Pons (tissue), 1 donor: Measurements from ENCODE around the gene EFHC2.
"Not testable (repeated sequence)": the region's sequence is repeated elsewhere in the genome, so short reads cannot be mapped to it uniquely, and the experiment has no call there.

Source experiments
- DNase-seq: peaks from one replicate; pipeline ENCODE4 v3.0.0-alpha.2; 2016; ENCODE audit warnings: low spot score

EFHC2 gene

DNA sequence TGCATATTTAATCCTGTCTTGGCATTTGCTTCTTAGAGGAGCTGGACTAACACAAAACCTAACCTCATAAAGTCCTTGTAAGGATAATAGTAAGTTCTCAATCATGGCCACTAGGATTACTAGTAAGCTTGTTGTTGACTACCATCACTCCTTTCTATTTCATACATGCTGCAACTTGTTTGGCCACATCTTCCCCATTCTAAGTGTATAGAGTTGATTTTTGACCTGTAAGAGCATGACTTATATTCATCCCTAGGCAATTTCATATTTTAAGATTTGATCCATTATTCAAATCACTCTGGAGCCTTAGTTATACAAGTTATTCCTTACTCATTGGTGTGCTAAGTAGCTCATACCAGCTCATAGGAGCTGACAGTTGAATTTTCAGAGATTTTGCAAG, 109.4 kb downstream of the EFHC2 start:
- no peak for DNase-seq

DNA sequence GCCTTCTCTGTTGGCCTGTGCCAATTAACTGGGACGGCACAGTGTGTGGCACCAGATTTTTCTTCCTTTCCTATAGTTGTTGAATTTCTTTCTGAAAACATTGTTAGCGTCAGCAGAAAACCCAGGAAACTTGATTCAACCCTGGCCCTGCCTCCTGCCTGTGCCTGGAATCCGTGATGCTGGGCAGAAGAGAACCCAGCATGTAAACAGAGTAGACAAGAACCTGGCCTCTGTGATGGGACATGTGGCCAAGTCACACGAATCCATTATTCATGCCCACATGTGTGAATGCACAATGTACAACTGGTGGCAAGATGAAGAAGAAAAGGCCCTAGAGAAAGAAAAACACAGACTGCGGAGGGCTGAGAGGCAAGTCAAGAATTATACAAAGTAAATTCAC, 111.4 kb downstream of the EFHC2 start:
- no peak for DNase-seq

DNA sequence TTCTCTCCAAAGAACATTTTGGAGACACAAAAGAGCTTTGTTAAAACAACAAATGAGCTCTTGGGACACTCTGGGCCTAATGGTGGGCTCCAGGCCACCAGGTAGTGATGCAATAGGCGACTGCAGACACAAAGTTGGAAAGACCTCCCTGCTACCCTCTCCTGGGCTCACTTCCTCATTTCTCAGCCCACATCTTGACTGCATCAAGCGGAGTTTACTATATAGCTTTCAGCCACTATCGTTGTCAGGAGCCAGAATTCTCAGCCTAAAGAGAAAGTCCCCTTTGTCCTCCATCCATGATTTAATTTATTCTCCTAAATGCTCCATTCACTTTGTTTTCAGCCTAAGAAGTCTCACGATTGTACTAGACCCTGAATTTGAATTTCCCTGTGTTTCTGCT, 114.9 kb downstream of the EFHC2 start:
- DNase-seq: peak; percentile 85

DNA sequence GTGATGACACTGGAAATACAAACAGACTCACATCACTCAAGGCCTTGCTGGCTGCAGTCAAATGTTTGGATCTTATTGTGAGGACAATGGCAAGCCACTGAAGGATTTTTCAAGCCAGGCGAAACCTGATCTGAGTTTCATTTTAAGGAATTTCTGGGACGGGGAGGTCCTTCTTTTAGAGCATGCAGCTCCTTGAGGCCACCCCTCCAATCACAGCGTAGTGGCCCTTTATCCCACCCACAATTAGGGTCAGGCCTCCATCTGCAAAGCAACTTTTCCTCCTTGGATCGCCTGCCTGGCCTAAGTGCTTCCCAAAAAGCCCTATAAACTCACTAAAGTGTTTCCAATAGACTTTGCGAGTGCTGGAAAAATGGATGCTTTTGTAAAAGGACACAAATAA, 115.5 kb downstream of the EFHC2 start:
- peak; percentile 24 for DNase-seq

DNA sequence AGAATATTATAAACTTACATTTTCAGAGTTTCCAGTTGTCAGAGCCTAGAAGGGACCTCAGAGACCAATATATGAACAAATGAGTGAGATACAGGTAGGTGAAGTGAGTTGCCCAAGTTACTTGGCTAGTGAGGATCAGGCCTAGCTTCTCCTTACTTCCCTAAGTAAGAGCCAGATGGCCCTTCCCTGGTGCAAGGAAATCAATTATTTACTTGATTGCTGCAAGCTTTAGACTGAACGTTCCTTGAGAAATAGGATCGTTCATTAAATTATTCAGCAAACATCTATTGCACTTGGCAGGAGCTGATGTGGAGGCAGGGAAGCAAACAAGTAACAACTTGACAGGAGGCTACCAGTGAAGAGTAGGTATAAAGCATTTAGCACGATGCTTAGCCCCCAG, 117.8 kb downstream of the EFHC2 start:
- no peak for DNase-seq

DNA sequence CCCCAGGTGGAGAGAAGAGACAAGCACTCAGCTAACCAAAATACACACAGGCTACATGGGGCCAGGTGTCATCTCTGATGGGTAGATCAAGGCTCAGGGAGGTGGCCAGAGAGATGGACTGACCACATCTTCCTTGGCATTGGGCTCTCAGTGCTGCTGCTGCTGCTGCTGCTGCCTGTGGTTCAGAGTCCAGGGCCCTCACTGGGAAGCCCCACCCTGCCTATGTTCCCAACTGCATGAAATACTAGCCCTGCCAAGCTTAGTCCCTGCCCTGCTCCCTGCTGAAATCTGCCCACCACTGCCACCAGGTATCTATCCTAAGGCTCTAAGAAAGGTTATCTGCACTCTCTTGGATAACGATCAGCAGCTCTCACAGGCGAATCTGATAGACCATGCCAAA, 118.7 kb downstream of the EFHC2 start:
- DNase-seq: no peak

DNA sequence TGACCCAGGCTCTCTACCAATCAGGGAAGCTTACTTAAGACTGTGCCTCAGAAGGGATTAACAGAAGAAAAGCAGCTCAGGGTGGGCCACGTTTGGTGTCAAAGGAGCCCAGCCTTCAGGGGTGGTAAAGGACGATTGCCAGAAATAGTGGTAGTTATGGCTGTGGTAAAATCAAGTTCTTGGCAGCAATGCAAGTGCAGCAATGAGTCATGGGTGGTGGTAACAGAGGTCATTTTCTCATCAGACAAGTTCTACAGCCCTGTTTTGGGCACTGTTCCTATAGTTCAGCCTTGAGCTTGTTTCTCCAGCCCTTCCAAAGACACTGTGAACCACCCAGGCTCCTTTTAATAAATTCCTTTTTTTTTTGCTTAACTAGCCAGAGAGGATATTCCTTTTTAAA, 120.3 kb downstream of the EFHC2 start:
- DNase-seq: no peak

DNA sequence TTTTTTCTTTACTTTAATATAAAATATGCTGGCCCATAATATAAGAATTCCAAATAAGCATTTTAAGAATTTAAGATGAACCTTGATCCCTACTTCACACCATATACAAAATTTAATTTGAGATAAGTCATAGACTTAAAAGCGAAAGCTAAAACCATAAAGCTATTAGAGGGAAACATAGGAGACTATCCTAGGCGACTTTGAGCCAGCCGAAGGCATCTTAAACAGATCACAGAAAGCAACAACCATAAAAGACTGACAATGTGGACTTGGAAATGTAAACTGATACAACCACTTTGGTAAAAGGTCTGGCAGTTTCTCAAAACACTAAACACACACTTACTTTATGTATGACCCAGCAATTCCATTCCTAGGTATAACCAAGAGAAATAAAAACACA, 125.0 kb downstream of the EFHC2 start:
- DNase-seq: no peak

DNA sequence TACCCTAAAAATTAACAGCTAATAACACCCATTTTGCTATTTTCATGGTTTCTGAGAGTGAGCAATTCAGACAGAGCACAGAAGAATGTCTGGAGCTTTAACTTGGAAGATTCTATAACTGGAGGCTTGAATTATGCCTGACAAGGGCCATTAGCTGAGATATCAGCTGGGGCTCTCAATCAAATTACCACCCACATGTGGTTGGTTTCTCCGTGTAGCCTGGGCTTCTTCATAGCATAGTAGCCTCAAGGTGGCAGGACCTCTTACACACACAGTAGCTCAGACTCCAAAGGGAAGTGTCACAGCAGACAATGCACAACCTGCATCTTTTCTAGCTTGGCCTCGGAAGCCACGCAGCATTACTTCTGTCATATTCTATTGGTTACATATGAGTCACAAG, 127.3 kb downstream of the EFHC2 start:
- DNase-seq: no peak

DNA sequence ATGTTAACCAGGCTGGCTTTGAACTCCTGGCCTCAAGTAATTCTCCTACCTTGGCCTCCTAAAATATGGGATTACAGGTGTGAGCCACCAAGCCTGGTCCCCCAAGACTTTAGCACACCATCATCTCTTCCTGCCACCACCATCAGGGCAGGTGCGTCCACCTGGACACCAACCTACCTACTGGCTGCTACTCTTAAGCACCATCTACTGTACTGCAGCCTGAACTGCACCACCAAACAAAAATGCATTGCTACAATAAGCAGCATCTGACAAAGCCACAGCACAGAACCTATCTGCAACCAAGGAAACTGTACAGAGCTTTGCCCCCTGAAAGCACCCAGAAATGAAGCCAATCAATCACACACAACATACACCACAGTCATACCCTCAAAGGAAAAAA, 139.7 kb downstream of the EFHC2 start:
- no peak for DNase-seq

DNA sequence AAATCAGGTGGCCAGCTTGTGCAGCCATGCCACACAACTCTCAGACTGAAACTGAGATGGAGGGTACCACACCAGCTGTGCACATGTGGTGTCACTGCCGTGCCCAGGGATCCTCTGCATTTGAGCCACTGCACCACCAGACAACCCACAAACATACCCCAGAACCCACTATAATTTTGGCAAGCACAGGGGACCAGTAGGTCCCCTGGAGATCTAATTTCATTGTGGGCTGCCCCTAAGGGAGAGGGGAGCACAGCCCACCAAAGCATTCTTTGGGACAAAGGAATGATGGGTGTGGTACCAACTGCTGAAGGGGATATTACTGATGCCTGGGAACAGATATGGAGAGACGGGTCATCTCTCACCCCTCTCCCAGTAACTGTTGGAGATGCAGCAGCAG, 140.9 kb downstream of the EFHC2 start:
- no peak for DNase-seq

DNA sequence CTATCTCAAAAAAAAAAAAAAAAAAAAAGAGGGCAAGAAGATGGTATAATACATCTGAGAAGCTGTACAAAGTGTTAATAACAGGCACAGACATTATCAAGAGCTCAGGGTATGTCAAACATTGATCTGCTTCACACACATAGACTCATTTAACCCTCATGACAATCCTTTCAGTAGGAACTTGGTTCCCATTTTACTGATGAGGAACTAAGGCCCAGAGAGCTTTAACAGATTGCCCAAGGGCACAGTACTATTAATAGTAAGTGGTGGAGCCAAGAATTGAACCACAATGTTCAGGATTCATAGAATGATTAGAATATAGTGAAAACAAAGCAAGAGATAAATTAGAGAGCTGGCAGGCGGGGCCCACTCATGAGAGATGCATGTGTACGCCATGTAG, 154.4 kb downstream of the EFHC2 start:
- no peak for DNase-seq

DNA sequence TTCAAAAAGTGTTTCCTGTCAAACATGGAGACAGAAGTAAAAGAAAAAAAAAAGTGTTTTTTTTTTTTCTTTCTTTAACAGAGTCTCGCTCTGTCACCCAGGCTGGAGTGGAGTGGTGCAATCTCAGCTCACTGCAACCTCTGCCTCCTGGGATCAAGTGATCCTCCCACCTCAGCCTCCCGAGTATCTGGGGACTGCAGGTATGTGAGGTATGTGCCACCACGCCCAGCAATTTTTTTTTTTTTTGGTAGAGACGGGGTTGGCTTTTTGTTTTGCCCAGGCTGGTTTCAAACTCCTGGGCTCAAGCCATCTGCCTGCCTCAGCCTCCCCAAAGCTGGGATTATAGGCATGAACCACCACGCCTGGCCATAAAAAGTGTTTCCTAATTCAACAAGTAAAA, 155.6 kb downstream of the EFHC2 start:
- DNase-seq: not testable (repeated sequence)

DNA sequence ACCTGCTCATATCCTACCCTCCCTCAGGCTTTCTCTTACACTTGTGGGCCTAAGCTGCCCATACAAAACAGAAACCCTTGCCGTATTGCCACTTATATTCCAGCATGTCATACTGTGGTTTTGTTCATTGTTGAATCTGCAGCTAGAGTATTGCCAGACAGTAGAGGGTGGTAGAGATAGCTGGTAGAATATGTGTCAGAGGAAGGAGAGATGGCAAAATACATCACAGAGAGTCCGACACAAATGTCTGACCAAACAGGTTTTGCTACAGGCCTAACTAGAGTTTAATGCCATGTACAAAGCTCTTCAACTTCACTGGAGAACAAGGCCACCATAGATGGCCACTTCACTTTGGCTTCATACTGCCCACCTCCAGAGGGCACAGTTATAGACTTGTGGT, 160.1 kb downstream of the EFHC2 start:
- peak; percentile 60 for DNase-seq

DNA sequence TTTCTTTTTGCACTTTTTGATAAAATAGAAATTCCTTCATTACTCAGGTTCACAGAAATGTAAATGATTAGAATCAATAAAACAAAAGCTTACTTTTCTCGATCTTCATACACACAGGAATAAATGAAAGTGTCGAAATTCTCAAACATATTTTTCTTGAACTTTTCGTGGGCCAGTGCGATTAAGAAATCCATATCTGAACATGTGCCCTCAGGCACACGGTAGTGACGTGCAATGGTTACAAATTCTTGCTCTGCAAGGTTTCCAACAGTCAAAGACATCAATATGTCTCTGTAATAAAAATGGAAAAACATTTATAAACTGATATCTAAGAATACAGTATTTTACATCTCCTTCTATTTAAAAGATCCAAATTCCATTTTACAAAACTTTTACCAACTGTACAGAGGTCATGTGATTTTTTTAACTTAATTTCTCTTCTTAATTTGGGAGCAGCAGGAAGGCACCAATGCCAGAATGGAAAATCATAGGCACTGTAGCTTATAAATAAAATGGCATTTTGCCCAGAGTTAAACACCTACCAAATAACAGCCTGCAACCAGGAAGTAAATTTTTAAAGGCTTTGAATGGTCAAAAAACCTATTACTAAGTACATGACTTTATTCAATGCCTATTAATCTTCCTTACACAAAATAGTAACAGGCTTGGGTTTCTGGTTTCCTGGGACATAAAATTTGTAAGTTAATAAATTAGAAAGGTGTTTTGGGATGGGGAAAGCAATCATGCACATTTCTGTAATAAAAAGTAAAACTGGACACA, 165.0 kb downstream of the EFHC2 start:
- DNase-seq: no peak

DNA sequence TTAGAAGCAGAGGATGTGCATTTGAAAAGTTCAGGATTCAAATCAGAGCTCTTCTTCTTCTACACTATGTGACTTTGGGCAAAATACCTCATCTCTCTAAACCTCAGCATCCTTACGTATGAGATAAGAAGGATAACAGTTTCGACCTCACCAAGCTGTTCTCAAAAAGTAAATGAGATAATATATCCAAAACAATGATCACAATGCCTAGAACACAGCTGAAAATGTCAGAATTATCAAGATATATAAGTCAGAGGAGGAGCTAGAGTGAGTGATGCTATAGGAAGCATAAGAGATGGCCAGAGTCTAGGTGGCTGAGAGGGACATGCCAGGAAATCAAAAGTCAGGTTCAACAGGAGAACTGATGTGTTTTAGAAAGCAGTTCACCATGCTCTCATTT, 168.0 kb downstream of the EFHC2 start:
- no peak for DNase-seq

DNA sequence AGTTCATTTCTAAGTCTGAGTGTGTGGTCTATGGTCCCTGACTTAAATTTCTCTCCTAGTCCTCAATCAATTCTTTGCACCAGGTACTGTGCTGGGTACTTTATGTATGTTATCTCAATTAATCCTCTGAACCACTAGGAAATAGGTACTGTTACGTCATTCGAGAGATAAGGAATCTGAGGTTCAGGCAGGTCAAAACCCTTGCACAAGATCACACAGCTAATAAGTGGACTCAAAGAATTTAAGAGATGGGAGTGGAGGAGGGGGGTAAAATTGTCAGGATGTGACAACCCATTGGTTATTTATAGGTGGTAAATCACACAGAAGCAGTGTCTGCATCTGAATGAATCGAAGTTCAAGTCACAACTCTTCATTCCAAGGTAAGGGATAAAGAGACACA, 169.4 kb downstream of the EFHC2 start:
- no peak for DNase-seq

DNA sequence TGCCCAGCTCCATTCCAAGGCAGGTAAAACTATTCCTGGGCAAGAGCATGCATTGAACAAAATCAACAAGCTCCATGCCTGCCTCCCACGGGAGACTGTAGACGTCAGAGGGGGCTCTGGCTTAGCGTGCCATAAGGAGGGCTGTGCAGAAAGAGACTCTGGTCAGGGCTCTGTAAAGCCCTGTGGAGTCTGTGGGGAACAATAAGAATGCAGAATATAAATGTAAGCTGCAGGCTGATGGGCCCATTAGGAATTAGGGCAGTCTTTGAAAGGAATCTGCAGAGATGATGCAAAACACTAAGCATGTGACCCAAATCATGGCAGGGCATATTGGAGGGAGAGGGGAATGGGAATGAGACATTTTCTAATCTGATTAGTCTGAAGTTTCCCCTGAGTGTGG, 170.3 kb downstream of the EFHC2 start:
- no peak for DNase-seq

DNA sequence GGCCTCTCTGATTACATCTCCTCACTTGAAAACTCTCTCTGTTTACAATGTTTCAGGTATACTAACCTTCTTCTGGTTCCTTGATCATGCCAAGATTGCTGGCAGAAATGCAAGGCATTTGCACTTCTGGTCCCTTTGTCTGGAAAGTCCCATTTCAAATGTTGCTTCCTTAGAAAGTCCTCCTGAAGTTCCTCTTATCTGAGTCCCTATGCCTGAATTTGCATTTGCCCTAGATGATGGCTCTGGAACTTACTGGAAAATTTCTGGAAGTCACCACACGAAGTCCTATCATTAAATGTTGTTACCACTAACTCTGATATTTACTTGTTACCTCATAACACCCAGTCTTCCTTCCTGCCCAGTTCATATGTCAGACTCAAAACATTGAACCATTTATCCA, 176.4 kb downstream of the EFHC2 start:
- DNase-seq: no peak

DNA sequence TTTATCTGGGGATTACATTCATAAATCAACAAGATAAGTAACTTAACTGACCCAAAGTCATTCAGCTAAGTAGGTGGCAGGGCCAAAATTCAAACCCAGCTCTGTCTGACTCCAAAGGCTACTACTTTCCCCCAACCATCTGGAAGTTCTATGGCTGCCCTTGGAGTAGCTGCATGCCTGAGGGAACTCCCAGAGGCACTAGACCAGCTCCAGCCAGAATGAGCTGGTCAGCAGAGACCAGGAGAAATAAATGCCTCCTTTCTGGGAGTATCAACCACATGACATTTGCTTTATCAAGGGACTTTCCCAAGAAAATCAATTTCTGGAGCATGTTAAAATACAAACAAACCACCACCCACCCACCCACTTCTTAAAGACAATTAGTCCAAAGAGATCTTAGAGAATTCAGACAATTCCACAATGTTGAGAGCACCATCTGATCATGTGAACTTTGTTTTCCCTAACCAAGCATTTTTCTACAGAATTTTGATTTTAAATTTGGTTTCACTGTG, 180.5 kb downstream of the EFHC2 start:
- no peak for DNase-seq

DNA sequence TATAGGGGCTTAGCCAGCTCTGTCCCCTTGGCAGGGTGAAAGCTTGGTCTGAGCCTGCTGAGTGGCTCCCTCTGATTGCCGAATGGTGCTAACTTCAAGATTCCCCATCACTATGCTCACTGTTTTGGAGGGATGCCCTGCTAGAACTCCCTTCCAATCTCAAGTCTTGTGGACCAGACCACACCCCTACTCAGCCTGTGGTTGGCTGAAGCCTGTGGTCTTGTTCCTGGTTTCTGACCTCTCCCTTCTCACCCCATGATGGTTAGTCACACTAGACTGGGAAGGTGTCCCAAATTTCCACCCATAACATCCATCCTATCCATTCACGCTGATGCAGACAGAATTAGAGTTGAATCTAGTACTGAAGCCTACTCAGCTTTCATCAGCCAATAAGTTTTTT, 185.6 kb downstream of the EFHC2 start:
- no peak for DNase-seq

DNA sequence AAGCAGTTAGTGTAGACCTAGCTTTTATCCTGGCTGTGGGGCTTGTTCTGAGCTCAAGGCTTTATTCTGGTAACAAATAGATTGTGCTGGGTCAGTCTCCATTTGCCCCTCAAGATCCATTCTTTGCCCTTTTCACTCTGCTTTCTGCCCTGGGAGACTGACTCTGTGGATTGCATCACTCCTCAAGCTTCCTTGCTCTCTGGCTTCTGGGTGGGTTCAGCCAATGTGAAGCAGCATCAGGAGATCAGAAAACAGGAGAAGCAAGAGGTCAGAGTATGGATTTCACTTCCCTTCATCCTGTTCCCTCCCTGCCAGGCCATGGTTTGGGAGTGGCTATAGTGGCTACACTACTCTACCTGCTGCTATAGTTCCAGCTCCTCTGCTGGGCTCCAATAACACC, 186.2 kb downstream of the EFHC2 start:
- DNase-seq: no peak

DNA sequence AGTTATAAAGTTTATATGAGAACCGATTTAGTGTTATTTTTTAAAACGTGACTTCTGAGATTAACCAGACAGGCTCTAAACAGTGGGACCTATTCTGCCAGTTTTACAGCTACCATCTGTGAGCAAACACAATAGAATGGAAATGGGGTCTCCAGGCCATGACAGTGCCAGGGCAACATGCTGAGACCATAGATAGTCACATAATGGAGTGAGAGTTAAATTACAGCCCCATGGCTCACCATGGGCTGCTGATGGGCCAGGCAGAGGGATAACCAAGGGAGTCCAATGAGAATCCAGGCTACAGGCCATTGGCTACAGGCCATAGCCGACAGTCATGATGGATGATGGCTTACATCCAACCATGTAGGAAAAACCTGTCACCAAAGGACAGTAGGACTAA, 186.7 kb downstream of the EFHC2 start:
- no peak for DNase-seq

DNA sequence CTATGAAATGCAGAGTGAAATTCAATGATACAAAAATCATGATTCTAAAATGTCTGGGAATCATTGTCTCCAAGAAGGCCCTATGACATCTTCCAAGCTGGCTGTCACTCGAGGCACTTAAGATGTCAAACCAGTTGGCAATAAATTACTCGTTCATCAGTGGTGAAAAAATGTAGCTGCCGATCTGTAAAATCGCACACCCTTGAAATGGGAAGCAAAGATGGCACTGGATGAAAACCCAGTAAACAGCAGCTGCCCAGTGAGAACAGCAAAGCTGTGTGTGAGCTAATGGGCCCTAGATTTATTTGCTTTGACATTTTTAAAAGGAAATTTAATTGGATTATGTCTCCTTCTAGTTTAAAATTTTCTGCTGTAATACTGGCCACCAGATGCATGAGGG, 188.3 kb downstream of the EFHC2 start:
- DNase-seq: no peak
